ENCODE data around the gene GLT6D1.

The GLT6D1 gene

GRCh38 chr9:135611142-135611874 is 28.0 kb downstream of the GLT6D1 start:
- no peak for FAIRE-seq

GRCh38 chr9:135610290-135611141 is 28.8 kb downstream of the GLT6D1 start:
- FAIRE-seq: no peak
- no peak for DNase-seq (ENCODE audit: extremely low spot score, insufficient read length, low read depth)

More at GRCh38 chr9:135611142-135611874, 28.0 kb downstream of the GLT6D1 start:
- DNase-seq (ENCODE audit: extremely low spot score, insufficient read length, low read depth): no peak

GRCh38 chr9:135609366-135609955 is 29.9 kb downstream of the GLT6D1 start:
- FAIRE-seq: no peak
- no peak for DNase-seq (ENCODE audit: extremely low spot score, insufficient read length, low read depth)

- FAIRE-seq (no peak), DNase-seq (ENCODE audit: extremely low spot score, insufficient read length, low read depth) (no peak)
Measured at GRCh38 chr9:135608999-135609317, 30.4 kb downstream of the GLT6D1 start.

GRCh38 chr9:135608294-135608998 is 30.9 kb downstream of the GLT6D1 start:
- no peak for FAIRE-seq

GRCh38 chr9:135607401-135608293 is 31.7 kb downstream of the GLT6D1 start:
- FAIRE-seq: no peak
- DNase-seq (ENCODE audit: extremely low spot score, insufficient read length, low read depth): no peak

More at GRCh38 chr9:135608294-135608998, 30.9 kb downstream of the GLT6D1 start:
- no peak for DNase-seq (ENCODE audit: extremely low spot score, insufficient read length, low read depth)

GRCh38 chr9:135606885-135607259 is 32.5 kb downstream of the GLT6D1 start:
- no peak for DNase-seq (ENCODE audit: extremely low spot score, insufficient read length, low read depth)
- no peak for FAIRE-seq

- no peak for FAIRE-seq
- DNase-seq (ENCODE audit: extremely low spot score, insufficient read length, low read depth): no peak
Measured at GRCh38 chr9:135605238-135605781, 34.0 kb downstream of the GLT6D1 start.

GRCh38 chr9:135604437-135605237 is 34.7 kb downstream of the GLT6D1 start:
- no peak for DNase-seq (ENCODE audit: extremely low spot score, insufficient read length, low read depth)
- no peak for FAIRE-seq

GRCh38 chr9:135602789-135603481 is 36.4 kb downstream of the GLT6D1 start:
- peak; percentile 87 for FAIRE-seq
- peak; percentile 42 for DNase-seq (ENCODE audit: extremely low spot score, insufficient read length, low read depth)

GRCh38 chr9:135601988-135602387 is 37.4 kb downstream of the GLT6D1 start:
- no peak for FAIRE-seq

GRCh38 chr9:135600296-135600817 is 39.0 kb downstream of the GLT6D1 start:
- FAIRE-seq (no peak), DNase-seq (ENCODE audit: extremely low spot score, insufficient read length, low read depth) (no peak)

More at GRCh38 chr9:135601988-135602387, 37.4 kb downstream of the GLT6D1 start:
- DNase-seq (ENCODE audit: extremely low spot score, insufficient read length, low read depth): no peak

GRCh38 chr9:135596211-135596610 is 43.1 kb downstream of the GLT6D1 start:
- FAIRE-seq: no peak
- DNase-seq (ENCODE audit: extremely low spot score, insufficient read length, low read depth): no peak

GRCh38 chr9:135592625-135593024 is 46.7 kb downstream of the GLT6D1 start:
- no peak for FAIRE-seq
- DNase-seq (ENCODE audit: extremely low spot score, insufficient read length, low read depth): no peak

- no peak for FAIRE-seq
- DNase-seq (ENCODE audit: extremely low spot score, insufficient read length, low read depth): no peak
Measured at GRCh38 chr9:135592331-135592590, 47.1 kb downstream of the GLT6D1 start.

GRCh38 chr9:135591506-135592330 is 47.6 kb downstream of the GLT6D1 start:
- DNase-seq (ENCODE audit: extremely low spot score, insufficient read length, low read depth) (no peak), FAIRE-seq (no peak)

GRCh38 chr9:135590486-135591079 is 48.8 kb downstream of the GLT6D1 start:
- FAIRE-seq (no peak), DNase-seq (ENCODE audit: extremely low spot score, insufficient read length, low read depth) (no peak)

Data from GM18507 (cell line).